DND-41 (cell line): Measurements from ENCODE around the gene SGPL1.

Experiments used
- EZH2 ChIP-seq: IDR thresholded peaks from 3 replicates; pipeline ENCODE4 v1.6.1; 2012; ENCODE audit warnings: borderline replicate concordance, low read depth, mild to moderate bottlenecking, moderate library complexity, low read length, inconsistent platforms; ENCODE audit not compliant: severe bottlenecking
- TF ChIP-seq, protein P1 (sequence below): IDR thresholded peaks from 2 replicates; pipeline ENCODE4 v1.5.1; 2012; ENCODE audit warnings: borderline replicate concordance, low read length, moderate library complexity, mild to moderate bottlenecking; ENCODE audit not compliant: poor library complexity, severe bottlenecking; ENCODE audit errors: extremely low read depth

GRCh38 chr10:70874061-70874460, 58.3 kb downstream of the SGPL1 start:
- TF ChIP-seq, protein P1, sequence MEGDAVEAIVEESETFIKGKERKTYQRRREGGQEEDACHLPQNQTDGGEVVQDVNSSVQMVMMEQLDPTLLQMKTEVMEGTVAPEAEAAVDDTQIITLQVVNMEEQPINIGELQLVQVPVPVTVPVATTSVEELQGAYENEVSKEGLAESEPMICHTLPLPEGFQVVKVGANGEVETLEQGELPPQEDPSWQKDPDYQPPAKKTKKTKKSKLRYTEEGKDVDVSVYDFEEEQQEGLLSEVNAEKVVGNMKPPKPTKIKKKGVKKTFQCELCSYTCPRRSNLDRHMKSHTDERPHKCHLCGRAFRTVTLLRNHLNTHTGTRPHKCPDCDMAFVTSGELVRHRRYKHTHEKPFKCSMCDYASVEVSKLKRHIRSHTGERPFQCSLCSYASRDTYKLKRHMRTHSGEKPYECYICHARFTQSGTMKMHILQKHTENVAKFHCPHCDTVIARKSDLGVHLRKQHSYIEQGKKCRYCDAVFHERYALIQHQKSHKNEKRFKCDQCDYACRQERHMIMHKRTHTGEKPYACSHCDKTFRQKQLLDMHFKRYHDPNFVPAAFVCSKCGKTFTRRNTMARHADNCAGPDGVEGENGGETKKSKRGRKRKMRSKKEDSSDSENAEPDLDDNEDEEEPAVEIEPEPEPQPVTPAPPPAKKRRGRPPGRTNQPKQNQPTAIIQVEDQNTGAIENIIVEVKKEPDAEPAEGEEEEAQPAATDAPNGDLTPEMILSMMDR = no peak
- no peak for TF ChIP-seq EZH2
